BLaER1 treated with 17β-estradiol and CSF1 and Interleukin-3, amounts not matched to agents 10 nM and 100 nM (cell line): ENCODE data around the gene ALKBH1.
"Not testable (repeated sequence)": the region's sequence is repeated elsewhere in the genome, so short reads cannot be mapped to it uniquely, and the experiment has no call there.

ENCODE experiments used
- H3K27ac ChIP-seq, 11 experiments: shearing (Covaris generic); formaldehyde crosslinking; 2 replicates each; pipeline ENCODE4 v1.8.1; 2022
- H3K27me3 ChIP-seq, 11 experiments: shearing (Covaris generic); formaldehyde crosslinking; 2 replicates each; pipeline ENCODE4 v1.8.1; 2022
- H3K36me3 ChIP-seq, 11 experiments: shearing (Covaris generic); formaldehyde crosslinking; 2 replicates each; pipeline ENCODE4 v1.8.1; 2022
- H3K4me1 ChIP-seq, 10 experiments: shearing (Covaris generic); formaldehyde crosslinking; 2 replicates each; pipeline ENCODE4 v1.8.1; 2022
- H3K4me2 ChIP-seq, 11 experiments: shearing (Covaris generic); formaldehyde crosslinking; 2 replicates each; pipeline ENCODE4 v1.8.1; 2022
- H3K4me3 ChIP-seq, 10 experiments: shearing (Covaris generic); formaldehyde crosslinking; 2 replicates each; pipeline ENCODE4 v1.8.1; 2022
- H3K9ac ChIP-seq, 11 experiments: shearing (Covaris generic); formaldehyde crosslinking; 2 replicates each; pipeline ENCODE4 v1.8.1; 2022
- H3K9me3 ChIP-seq, 11 experiments: shearing (Covaris generic); formaldehyde crosslinking; replicated peaks in 1 of 11; 2 replicates each; pipeline ENCODE4 v1.8.1; 2022
- H4K20me1 ChIP-seq, 11 experiments: shearing (Covaris generic); formaldehyde crosslinking; 2 replicates each; pipeline ENCODE4 v1.8.1; 2022
- Cebpa-rat ChIP-seq, 11 experiments: shearing (Covaris generic); IDR thresholded peaks; 2 replicates each; pipeline ENCODE4 v1.8.1; 2022

The ALKBH1 gene

GRCh38 chr14:77641534-77642341 lies 66.1 kb downstream of the ALKBH1 start:
- Histone ChIP-seq H3K9ac (peak overlapping the region in 7 of 11 experiments; percentile 6 to 78 (median 65); a peak in 13 of 22 replicates), H3K4me1 (peaks cover 10 to 43% (median 18%) of the 10 kb centered on the region in 10 experiments; a peak in 19 of 20 replicates), H3K36me3 (no peaks in the 10 kb centered on the region), H3K9me3 (peaks cover 0 to 29% (median 17%) of the 10 kb centered on the region in 11 experiments; a peak in 15 of 22 replicates), H3K27me3 (peaks cover 0 to 24% (median 11%) of the 10 kb centered on the region in 11 experiments; a peak in 17 of 22 replicates), H3K4me3 (peak overlapping the region in 6 of 10 experiments; percentile 14 to 43 (median 22); a peak in 7 of 20 replicates), H4K20me1 (no peaks in the 10 kb centered on the region), H3K27ac (peak overlapping the region in 8 of 11 experiments; percentile 42 to 92 (median 76); a peak in 15 of 22 replicates), H3K4me2 (peak overlapping the region; percentile 26 to 89 (median 81))
- no peak for TF ChIP-seq Cebpa-rat (IDR thresholded peaks at IDR 0.05)

GRCh38 chr14:77640756-77641533 lies 66.9 kb downstream of the ALKBH1 start:
- H3K9ac ChIP-seq = peak overlapping the region in 7 of 11 experiments; percentile 6 to 78 (median 65); a peak in 14 of 22 replicates
- peak overlapping the region in 7 of 11 experiments; percentile 42 to 92 (median 80); a peak in 14 of 22 replicates for H3K27ac ChIP-seq
- H3K4me1 ChIP-seq = peaks cover 10 to 43% (median 18%) of the 10 kb centered on the region in 10 experiments; a peak in 19 of 20 replicates
- TF ChIP-seq Cebpa-rat (IDR thresholded peaks at IDR 0.05) = no peak
- peaks cover 0 to 24% (median 11%) of the 10 kb centered on the region in 11 experiments; a peak in 17 of 22 replicates for H3K27me3 ChIP-seq
- H3K4me3 ChIP-seq = peak overlapping the region in 5 of 10 experiments; percentile 15 to 43 (median 27); a peak in 3 of 20 replicates
- no peaks in the 10 kb centered on the region for H4K20me1 ChIP-seq
- no peaks in the 10 kb centered on the region for H3K36me3 ChIP-seq
- peak overlapping the region; percentile 26 to 89 (median 81) for H3K4me2 ChIP-seq
- peaks cover 0 to 30% (median 20%) of the 10 kb centered on the region in 11 experiments; a peak in 17 of 22 replicates for H3K9me3 ChIP-seq

GRCh38 chr14:77638771-77639171 lies 69.1 kb downstream of the ALKBH1 start:
- no peak for TF ChIP-seq Cebpa-rat (IDR thresholded peaks at IDR 0.05)
- Histone ChIP-seq H3K27ac (no peak overlapping the region), H3K4me2 (peak overlapping the region in 3 of 11 experiments; percentile 6 to 31 (median 30); a peak in 4 of 22 replicates)

GRCh38 chr14:77635869-77636268 lies 72.0 kb downstream of the ALKBH1 start:
- not testable (repeated sequence) for H4K20me1 ChIP-seq, H3K36me3 ChIP-seq, H3K4me3 ChIP-seq, H3K27me3 ChIP-seq, H3K9ac ChIP-seq, H3K27ac ChIP-seq, H3K4me2 ChIP-seq
- Histone ChIP-seq H3K4me1 (peaks cover 0 to 27% (median 3%) of the 10 kb centered on the region in 10 experiments; a peak in 10 of 20 replicates), H3K9me3 (peaks cover 40 to 64% (median 54%) of the 10 kb centered on the region in 11 experiments)

More at GRCh38 chr14:77638771-77639171, 69.1 kb downstream of the ALKBH1 start:
- Histone ChIP-seq H4K20me1 (no peaks in the 10 kb centered on the region), H3K9ac (no peak overlapping the region), H3K36me3 (no peaks in the 10 kb centered on the region), H3K9me3 (peaks cover 15 to 42% (median 37%) of the 10 kb centered on the region in 11 experiments), H3K27me3 (peaks cover 0 to 24% (median 11%) of the 10 kb centered on the region in 11 experiments; a peak in 17 of 22 replicates), H3K4me1 (peaks cover 10 to 43% (median 18%) of the 10 kb centered on the region in 10 experiments; a peak in 19 of 20 replicates), H3K4me3 (no peak overlapping the region)

GRCh38 chr14:77635466-77635865 lies 72.4 kb downstream of the ALKBH1 start:
- not testable (repeated sequence) for H3K9ac ChIP-seq, H4K20me1 ChIP-seq, H3K27me3 ChIP-seq, H3K36me3 ChIP-seq, H3K4me2 ChIP-seq, H3K27ac ChIP-seq, H3K4me3 ChIP-seq
- peaks cover 40 to 64% (median 55%) of the 10 kb centered on the region in 11 experiments for H3K9me3 ChIP-seq
- H3K4me1 ChIP-seq = peaks cover 0 to 23% (median under 1%) of the 10 kb centered on the region in 10 experiments; a peak in 7 of 20 replicates

GRCh38 chr14:77630111-77630510 lies 77.7 kb downstream of the ALKBH1 start:
- Histone ChIP-seq H3K9ac (no peak overlapping the region), H3K4me3 (no peak overlapping the region), H3K36me3 (no peaks in the 10 kb centered on the region), H3K27ac (no peak overlapping the region), H3K4me2 (no peak overlapping the region), H4K20me1 (no peaks in the 10 kb centered on the region), H3K27me3 (no peaks in the 10 kb centered on the region), H3K4me1 (peaks cover 0 to 6% (median 0%) of the 10 kb centered on the region in 10 experiments; a peak in 1 of 20 replicates), H3K9me3 (peaks cover 51 to 63% (median 58%) of the 10 kb centered on the region in 11 experiments)
- TF ChIP-seq Cebpa-rat (IDR thresholded peaks at IDR 0.05) = no peak

GRCh38 chr14:77625360-77625759 lies 82.5 kb downstream of the ALKBH1 start:
- Histone ChIP-seq H3K36me3 (no peaks in the 10 kb centered on the region), H3K9ac (no peak overlapping the region), H3K4me1 (peaks cover 0 to 38% (median 0%) of the 10 kb centered on the region in 10 experiments; a peak in 6 of 20 replicates), H3K27me3 (no peaks in the 10 kb centered on the region), H3K27ac (no peak overlapping the region), H3K9me3 (peaks cover 13 to 21% (median 18%) of the 10 kb centered on the region in 11 experiments; a peak in 20 of 22 replicates), H4K20me1 (no peaks in the 10 kb centered on the region), H3K4me2 (peak overlapping the region in 1 of 11 experiments; percentile 19; a peak in 1 of 22 replicates), H3K4me3 (no peak overlapping the region)
- no peak for TF ChIP-seq Cebpa-rat (IDR thresholded peaks at IDR 0.05)

- H3K27ac ChIP-seq = peak overlapping the region in 3 of 11 experiments; percentile 4 to 37 (median 20); a peak in 4 of 22 replicates
- H3K4me3 ChIP-seq = no peak overlapping the region
- TF ChIP-seq Cebpa-rat (IDR thresholded peaks at IDR 0.05) = no peak
- H3K27me3 ChIP-seq = no peaks in the 10 kb centered on the region
- H3K4me2 ChIP-seq = peak overlapping the region in 3 of 11 experiments; percentile 29 to 53 (median 44); a peak in 6 of 22 replicates
- peaks cover 0 to 59% (median 0%) of the 10 kb centered on the region in 10 experiments; a peak in 6 of 20 replicates for H3K4me1 ChIP-seq
- H3K36me3 ChIP-seq = no peaks in the 10 kb centered on the region
- H3K9me3 ChIP-seq = peaks cover 0 to 4% (median 1%) of the 10 kb centered on the region in 11 experiments; a peak in 7 of 22 replicates
- H4K20me1 ChIP-seq = no peaks in the 10 kb centered on the region
- no peak overlapping the region for H3K9ac ChIP-seq
These were observed 84.6 kb downstream of the ALKBH1 start for GRCh38 chr14:77623201-77623600.
